Activated T-helper 1 cell treated with anti-CD3 and anti-CD28 coated beads, Interleukin-12 subunit alpha, Interleukin-12 subunit beta, Interleukin-2, Interleukin-4 antibody, amounts not matched to agents 30 ng/mL and 10 ng/mL and 1 ng/mL, durations not matched to agents 14 hours and 24 hours and 36 hours (primary cell): ENCODE results near the gene GRB2. TPM values are rescaled to one million over a fixed set of nuclear protein-coding genes. Genes with fewer than 3 reads are reported as not detected.
"Not testable (repeated sequence)": the region's sequence is repeated elsewhere in the genome, so short reads cannot be mapped to it uniquely, and the experiment has no call there.

Experiments used
- DNase-seq: peaks from one replicate; pipeline ENCODE4 v3.0.0; 2021; ENCODE audit warnings: low spot score
- H3K27ac Mint-ChIP-seq: one replicate; pipeline ENCODE4 v1.8.0; 2021; ENCODE audit warnings: mild to moderate bottlenecking, mixed read lengths
- H3K27me3 Mint-ChIP-seq: one replicate; pipeline ENCODE4 v1.8.0; 2022; ENCODE audit warnings: mild to moderate bottlenecking, moderate library complexity, mixed read lengths; ENCODE audit not compliant: insufficient read depth
- H3K36me3 Mint-ChIP-seq: one replicate; pipeline ENCODE4 v1.8.0; 2021; ENCODE audit warnings: low read depth, mixed read lengths
- H3K4me1 Mint-ChIP-seq: one replicate; pipeline ENCODE4 v1.8.0; 2021; ENCODE audit warnings: low read depth, mixed read lengths
- H3K4me3 Mint-ChIP-seq: one replicate; pipeline ENCODE4 v1.8.0; 2021; ENCODE audit warnings: mild to moderate bottlenecking, moderate library complexity, mixed read lengths
- H3K9me3 Mint-ChIP-seq: one replicate; pipeline ENCODE4 v1.8.0; 2021; ENCODE audit warnings: mixed read lengths
- intact Hi-C: fragments of 100-400 bp; cut with micrococcal nuclease; formaldehyde crosslinking; loops from one replicate; pipeline ENCODE4 v1.15.1; 2024
- total RNA-seq: library from RNA; stranded (reverse); gene quantifications from 2 replicates; pipeline ENCODE4 v1.2.3, GENCODE V29; 2022

Gene GRB2
- total RNA-seq, result 172 and 183 TPM in 2 replicates

DNA sequence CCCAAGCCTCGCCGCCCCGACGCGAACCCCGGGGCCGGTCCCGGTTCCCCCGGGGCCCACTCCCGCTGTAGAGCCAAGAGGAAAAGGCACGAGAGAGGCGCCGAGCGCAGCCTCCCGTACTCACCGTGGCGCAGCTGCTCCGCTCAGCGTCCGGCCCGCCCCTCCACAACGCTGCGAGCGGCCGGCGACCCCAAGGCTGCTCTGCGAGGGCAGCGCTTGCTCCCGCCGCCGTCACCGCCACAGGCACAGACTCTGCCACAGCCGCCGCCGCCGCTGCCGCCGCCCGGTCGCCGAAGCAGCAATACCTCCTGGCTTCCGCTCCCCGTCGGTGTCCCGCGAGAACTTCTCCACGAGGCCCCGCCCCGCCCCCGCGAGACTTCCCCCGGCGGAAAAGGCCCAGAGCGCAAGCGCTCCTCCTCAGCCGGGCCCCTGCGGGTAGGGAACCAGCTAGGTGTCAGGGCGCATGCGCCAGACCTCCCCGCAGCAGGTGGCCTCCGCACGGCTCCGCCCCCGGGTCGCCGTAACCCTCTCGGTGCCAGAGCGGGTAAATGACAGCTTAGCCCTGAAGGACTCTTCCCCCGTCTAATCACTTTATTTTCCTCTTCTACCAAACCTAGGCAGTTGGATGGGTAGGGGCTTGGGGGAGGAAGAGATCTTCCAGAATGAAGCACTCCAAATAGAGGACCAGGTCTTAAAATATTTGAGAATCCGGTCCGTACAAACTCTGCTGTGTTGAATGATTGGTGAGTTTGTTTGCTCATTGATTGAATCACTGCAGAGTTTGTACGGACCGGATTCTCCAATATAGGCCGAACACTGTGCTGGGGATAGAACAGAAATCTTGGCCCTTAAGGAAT is at the start of gene GRB2:
TSS of gene GRB2 (minus strand) at position 314 of the 857 bp plus-strand sequence. CDS start 12,050 bp downstream, outside the sequence.
- peak within 1 kb of the TSS; percentile 97 for H3K27ac Mint-ChIP-seq
- no peaks in the 10 kb centered on the region for H3K9me3 Mint-ChIP-seq
- intact Hi-C loops, result loop anchor here (1.0 to 10.0 kb wide), 10 partner anchors 35 to 421 kb away; partner anchors contain the start of genes ATP5PD, CDR2L, GGA3 and KCTD2
- H3K4me1 Mint-ChIP-seq, result peaks cover 47% of the 10 kb centered on the region
- H3K27me3 Mint-ChIP-seq, result no peaks in the 10 kb centered on the region
- DNase-seq, result peak; percentile 100
- H3K4me3 Mint-ChIP-seq, result peak within 1 kb of the TSS; percentile 97
- peaks cover 9% of the 10 kb centered on the region for H3K36me3 Mint-ChIP-seq

DNA sequence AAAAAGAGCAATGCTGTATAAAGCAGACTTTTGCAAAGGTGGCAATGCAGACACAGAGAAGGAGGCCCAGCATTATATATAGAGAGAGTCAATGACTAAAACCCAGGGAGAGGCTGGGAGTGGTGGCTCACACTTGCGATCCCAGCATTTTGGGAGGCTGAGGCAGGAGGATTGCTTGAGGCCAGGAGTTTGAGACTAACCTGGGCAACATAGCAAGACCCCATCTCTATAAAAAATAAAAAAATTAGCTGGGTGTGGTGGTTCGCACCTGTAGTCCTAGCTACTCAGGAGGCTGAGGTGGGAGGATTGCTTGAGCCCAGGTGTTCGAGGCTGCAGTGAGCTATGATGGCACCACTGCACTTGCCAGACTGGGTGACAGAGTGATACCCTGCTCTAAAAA is 49.2 kb upstream of the GRB2 start:
- H3K36me3 Mint-ChIP-seq, H3K9me3 Mint-ChIP-seq, H3K27ac Mint-ChIP-seq, H3K27me3 Mint-ChIP-seq, intact Hi-C loops, DNase-seq: not testable (repeated sequence)
- peak overlapping the region; percentile 27 for H3K4me3 Mint-ChIP-seq
- H3K4me1 Mint-ChIP-seq, result peaks cover 30% of the 10 kb centered on the region

DNA sequence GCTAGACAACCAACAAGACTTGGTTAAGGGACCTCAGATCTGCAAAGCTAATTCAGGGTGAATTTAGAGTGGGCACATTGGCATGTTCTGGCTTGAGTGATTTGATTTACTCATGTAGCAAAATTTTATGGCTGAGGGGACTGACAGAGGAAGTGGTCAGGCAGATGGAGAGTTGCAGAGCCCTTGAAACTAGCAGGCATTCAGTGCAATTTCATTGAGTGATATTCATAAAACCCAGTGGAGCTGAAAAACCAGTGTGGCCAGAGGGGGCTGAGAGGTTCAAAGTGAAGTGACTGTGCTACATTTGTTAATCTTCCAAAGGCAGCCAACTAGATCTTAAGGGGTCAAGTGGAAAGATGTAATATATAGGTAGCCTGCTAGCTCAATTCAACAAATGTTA is 48.7 kb upstream of the GRB2 start:
- DNase-seq, result no peak
- no peak overlapping the region for H3K27ac Mint-ChIP-seq
- intact Hi-C loops, result no loop called here

DNA sequence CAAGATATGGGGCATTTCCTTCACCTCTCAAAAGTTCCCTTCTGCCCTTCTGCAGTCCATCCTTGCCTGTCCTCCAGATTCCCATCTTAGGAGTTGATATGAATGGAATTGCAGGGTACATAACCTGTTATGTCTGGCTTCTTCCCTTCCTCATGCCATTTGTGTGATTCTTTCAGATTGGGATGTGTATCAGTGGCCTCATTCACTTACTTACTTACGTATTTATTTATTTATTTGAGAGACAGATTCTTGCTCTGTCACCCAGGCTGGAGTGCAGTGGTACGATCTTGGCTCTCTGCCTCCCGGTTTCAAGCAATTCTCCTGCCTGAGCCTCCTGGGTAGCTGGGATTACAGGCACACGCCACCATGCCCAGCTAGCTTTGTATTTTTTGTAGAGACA is 44.8 kb upstream of the GRB2 start:
- DNase-seq, result no peak
- H3K9me3 Mint-ChIP-seq, result no peaks in the 10 kb centered on the region
- no peak overlapping the region for H3K4me3 Mint-ChIP-seq
- intact Hi-C loops, result no loop called here
- H3K36me3 Mint-ChIP-seq, result no peaks in the 10 kb centered on the region
- peaks cover 10% of the 10 kb centered on the region for H3K4me1 Mint-ChIP-seq
- H3K27me3 Mint-ChIP-seq, result peaks cover 4% of the 10 kb centered on the region
- H3K27ac Mint-ChIP-seq, result no peak overlapping the region

More for the DNA sequence above, 48.7 kb upstream of the GRB2 start:
- peaks cover 2% of the 10 kb centered on the region for H3K27me3 Mint-ChIP-seq
- peaks cover 2% of the 10 kb centered on the region for H3K36me3 Mint-ChIP-seq
- H3K9me3 Mint-ChIP-seq, result no peaks in the 10 kb centered on the region
- peak overlapping the region; percentile 27 for H3K4me3 Mint-ChIP-seq
- H3K4me1 Mint-ChIP-seq, result peaks cover 30% of the 10 kb centered on the region

DNA sequence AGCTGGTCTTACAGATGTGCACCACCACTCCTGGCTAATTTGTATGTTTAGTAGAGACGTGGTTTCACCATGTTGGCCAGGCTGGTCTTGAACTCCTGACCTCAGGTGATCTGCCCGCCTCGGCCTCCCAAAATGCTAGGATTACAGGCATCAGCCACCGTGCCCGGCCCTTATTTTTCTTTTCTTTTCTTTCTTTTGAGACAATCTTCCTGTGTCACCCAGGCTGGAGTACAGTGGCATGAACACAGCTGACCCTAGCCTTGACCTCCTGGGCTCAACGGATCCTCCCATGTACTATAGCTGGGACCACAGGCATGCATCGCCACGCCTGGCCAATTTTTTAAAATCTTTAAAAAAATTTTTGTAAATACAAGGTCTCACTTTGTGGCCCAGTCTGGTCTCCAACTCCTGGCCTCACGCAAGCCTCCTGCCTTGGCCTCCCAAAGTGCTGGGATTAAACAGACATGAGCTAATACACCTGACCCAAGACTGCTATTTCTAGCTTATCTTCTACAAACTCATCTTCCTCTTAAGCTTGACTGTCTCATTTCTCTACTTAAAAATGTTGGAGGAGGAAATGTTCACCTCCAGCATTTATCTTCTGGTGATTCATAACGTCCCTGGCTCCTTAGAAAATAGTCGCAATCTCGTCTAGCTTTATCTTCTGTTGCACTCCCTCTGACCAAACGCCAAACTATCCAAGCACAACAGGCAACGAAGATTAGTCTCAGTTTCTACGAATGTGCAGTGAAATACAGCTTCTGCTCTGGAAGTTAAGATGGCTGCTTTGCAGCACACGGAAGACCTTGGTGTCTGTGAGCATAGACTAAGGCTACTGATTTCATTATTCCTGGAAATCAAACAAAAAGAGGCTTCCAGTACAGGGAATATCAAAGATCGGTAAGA is 42.7 kb upstream of the GRB2 start:
- no peak overlapping the region for H3K4me3 Mint-ChIP-seq
- no peaks in the 10 kb centered on the region for H3K36me3 Mint-ChIP-seq
- H3K27me3 Mint-ChIP-seq, result peaks cover 4% of the 10 kb centered on the region
- no peaks in the 10 kb centered on the region for H3K9me3 Mint-ChIP-seq
- DNase-seq, result no peak
- intact Hi-C loops, result no loop called here
- H3K27ac Mint-ChIP-seq, result no peak overlapping the region
- no peaks in the 10 kb centered on the region for H3K4me1 Mint-ChIP-seq

DNA sequence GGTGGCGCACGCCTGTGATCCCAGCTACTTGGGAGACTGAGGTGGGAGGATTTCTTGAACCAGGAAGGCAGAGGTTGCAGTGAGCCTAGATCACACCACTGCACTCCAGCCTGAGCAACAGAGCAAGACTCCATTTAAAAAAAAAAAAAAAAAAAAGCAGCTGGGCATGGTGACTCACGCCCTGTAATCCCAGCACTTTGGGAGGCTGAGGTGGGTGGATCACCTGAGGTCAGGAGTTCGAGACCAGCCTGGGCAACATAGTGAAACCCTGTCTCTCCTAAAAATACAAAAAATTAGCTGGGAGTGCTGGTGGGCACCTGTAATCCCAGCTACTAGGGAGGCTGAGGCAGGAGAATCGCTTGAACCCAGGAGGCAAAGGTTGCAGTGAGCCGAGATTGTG is 40.4 kb upstream of the GRB2 start:
- H3K4me1 Mint-ChIP-seq, DNase-seq, intact Hi-C loops, H3K4me3 Mint-ChIP-seq, H3K27me3 Mint-ChIP-seq, H3K36me3 Mint-ChIP-seq, H3K27ac Mint-ChIP-seq, H3K9me3 Mint-ChIP-seq: not testable (repeated sequence)

DNA sequence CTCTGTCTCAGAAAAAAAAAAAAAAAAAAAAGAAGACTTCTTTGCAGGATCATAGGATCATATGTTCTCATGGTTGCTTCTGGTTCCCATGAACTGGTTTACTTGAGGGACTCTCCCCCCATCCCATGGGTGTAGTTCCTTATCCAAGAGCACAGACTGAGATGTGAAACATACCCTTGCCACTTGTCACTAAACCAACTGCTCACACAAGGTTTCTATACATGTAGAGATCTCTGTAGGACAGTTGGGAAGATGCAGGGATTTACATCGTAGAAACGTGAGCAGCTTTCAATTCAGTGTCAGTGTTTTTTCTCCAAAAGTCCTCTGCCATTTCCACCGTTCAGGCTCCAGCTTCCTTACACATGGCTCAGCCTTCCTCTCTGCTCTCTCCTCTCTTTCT is 39.8 kb upstream of the GRB2 start:
- Mint-ChIP-seq H3K4me1 (no peaks in the 10 kb centered on the region), H3K27ac (no peak overlapping the region), H3K36me3 (no peaks in the 10 kb centered on the region), H3K9me3 (no peaks in the 10 kb centered on the region), H3K4me3 (no peak overlapping the region), H3K27me3 (peaks cover 2% of the 10 kb centered on the region)
- intact Hi-C loops, result no loop called here
- DNase-seq, result no peak

DNA sequence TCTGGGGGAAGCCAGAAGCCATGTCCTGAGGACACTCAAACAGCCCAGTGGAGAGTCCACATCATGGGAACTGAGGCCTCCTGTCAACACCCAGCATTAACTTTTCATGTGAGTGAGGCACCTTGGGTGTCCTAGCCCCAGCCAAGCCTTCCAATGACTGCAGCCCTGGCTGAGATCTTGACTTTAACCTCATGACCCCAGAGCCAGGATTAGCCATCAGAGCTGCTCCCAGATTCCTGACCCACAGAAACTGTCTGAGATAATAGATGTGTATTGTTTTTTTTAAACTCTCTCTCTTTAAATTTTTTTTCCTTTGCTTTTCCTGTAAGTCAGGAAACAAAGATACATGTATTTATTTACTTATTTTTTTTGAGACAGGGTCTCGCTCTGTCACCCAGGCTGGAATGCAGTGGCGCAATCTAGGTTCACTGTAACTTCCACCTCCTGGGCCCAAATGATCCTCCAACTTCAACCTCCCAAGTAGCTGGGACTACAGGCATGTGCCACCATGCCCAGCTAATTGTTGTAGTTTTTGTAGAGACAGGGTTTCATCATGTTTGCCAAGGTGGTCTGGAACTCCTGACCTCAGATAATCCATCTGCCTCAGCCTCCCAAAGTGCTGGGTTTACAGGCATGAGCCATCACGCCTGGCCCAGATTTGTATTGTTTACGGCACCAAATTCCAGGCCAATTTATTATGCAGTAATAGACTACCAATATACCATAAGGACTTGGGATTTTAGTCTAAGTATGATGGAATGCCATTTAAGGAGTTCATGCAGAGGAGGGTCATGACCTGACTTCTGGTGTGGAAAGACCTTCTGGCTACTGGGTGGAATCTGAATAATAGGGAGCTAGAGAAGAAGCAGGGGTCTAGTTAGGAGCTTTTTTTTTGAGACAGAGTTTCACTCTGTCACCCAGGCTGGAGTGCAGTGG is 37.0 kb upstream of the GRB2 start:
- Mint-ChIP-seq H3K27ac (no peak overlapping the region), H3K4me1 (no peaks in the 10 kb centered on the region), H3K4me3 (no peak overlapping the region), H3K27me3 (peaks cover 3% of the 10 kb centered on the region), H3K9me3 (no peaks in the 10 kb centered on the region), H3K36me3 (no peaks in the 10 kb centered on the region)
- DNase-seq, result no peak
- intact Hi-C loops, result no loop called here

DNA sequence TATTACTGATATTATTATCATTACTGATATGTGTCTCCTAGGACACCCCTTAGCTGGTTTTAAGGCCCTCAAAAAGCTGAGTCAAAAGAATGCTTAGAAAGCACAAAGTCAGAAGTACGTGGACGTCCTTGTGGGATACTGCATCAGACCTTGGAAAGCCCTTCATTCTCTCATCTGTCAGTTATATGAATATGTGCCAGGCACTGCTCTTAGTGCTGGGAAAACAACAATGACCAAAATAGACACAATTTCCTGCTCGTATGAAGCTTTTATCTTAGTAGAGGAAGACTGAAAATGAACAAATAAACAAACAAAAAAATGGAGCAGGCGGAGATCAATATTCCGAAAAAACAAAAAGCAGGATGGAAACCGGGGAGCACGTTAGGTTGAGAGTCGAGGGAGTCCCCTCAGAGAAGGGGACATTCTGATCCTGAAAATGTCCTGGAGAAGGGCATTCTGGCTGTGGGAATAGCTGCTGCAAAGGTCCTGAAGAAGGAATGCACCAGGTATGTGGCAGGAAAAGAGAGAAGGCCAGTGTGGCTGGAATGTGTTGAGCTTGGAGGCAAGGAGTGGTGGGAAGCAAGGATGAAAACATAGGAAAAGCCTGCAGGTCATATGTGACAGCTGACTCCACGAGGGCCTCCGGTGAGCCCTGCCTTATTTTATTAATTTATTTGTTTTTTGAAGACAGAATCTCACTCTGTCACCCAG is 35.4 kb upstream of the GRB2 start:
- no peak overlapping the region for H3K4me3 Mint-ChIP-seq
- no peak overlapping the region for H3K27ac Mint-ChIP-seq
- peaks cover 3% of the 10 kb centered on the region for H3K27me3 Mint-ChIP-seq
- H3K9me3 Mint-ChIP-seq, result no peaks in the 10 kb centered on the region
- peaks cover 4% of the 10 kb centered on the region for H3K4me1 Mint-ChIP-seq
- DNase-seq, result no peak
- intact Hi-C loops, result no loop called here
- H3K36me3 Mint-ChIP-seq, result no peaks in the 10 kb centered on the region

DNA sequence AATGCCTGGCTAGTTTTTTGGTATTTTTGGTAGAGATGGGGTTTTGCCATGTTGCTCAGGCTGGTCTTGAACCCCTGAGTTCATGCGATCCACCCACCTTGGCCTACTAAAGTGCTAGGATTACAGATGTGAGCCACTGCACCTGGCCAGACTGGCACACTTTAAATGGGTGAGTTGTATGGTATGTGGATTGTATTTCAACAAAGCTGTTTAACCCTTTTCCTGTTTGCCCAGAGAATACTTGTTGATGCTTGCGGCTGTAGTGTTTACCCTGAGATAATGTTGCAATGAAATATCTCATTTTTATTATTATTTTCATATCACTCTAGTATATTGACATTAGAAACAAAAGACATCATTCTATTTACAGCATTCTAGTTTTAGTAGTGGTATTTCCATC is 33.8 kb upstream of the GRB2 start:
- Mint-ChIP-seq H3K27ac (no peak overlapping the region), H3K36me3 (no peaks in the 10 kb centered on the region), H3K9me3 (no peaks in the 10 kb centered on the region), H3K27me3 (peaks cover 2% of the 10 kb centered on the region), H3K4me3 (no peak overlapping the region), H3K4me1 (peaks cover 6% of the 10 kb centered on the region)
- intact Hi-C loops, result no loop called here
- no peak for DNase-seq

DNA sequence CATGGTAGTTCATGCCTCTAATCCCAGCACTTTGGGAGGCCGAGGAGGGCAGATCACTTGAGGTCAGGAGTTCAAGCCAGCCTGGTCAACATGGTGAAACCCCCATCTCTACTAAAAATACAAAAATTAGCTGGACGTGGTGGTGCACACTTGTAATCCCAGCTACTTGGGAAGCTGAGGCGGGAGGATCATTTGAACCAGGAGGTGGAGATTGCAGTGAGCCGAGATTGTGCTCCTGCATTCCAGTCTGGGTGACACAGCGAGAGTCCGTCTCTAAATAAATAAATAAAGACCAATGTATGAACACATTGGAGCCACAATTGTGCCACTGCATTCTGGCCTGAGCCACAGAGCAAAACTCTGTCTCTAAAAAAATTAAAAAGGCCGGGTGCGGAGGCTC is 31.9 kb upstream of the GRB2 start:
- H3K27ac Mint-ChIP-seq, H3K27me3 Mint-ChIP-seq, H3K4me3 Mint-ChIP-seq, intact Hi-C loops, DNase-seq, H3K9me3 Mint-ChIP-seq, H3K4me1 Mint-ChIP-seq, H3K36me3 Mint-ChIP-seq: not testable (repeated sequence)

DNA sequence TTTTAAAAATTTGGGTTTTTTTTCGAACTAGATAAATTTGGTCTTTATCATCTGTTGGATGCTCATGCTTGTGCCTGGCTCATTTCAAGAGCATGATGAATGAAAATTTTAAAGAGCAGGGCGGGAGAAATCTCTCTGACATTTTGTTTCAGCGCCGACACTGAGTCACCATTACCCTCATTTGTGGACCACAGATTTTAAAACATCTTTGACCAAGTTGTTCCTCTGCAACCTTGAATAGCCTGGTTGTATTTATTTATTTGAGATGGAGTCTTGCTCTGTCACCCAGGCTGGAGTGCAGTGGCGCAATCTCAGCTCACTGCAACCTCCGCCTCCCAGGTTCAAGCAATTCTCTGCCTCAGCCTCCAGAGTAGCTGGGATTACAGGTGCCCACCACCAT is 29.0 kb upstream of the GRB2 start:
- H3K9me3 Mint-ChIP-seq, H3K4me3 Mint-ChIP-seq, H3K4me1 Mint-ChIP-seq, intact Hi-C loops, H3K27ac Mint-ChIP-seq, DNase-seq, H3K36me3 Mint-ChIP-seq: not testable (repeated sequence)
- peaks cover 11% of the 10 kb centered on the region for H3K27me3 Mint-ChIP-seq
